DND-41 (cell line): ENCODE results near the gene PLEKHM1.

Experiments used
- ATAC-seq: fragments of 200-7000 bp; cut with Tn5 transposase; 3 replicates; pipeline ENCODE4 v1.9.1; 2021; ENCODE audit warnings: low read depth; ENCODE audit not compliant: insufficient read depth
- DNase-seq: peaks from one replicate; pipeline ENCODE4 v3.0.0-alpha.2; 2020
- H2AFZ ChIP-seq: 2 replicates; pipeline ENCODE4 v1.6.0; 2012; ENCODE audit warnings: low read depth, low read length
- H3K27ac ChIP-seq: 2 replicates; pipeline ENCODE4 v1.5.1; 2012; ENCODE audit warnings: low read length, inconsistent platforms
- H3K27me3 ChIP-seq: fragments of 200-600 bp; sonication (generic); 2 replicates; pipeline ENCODE4 v1.6.0; 2012; ENCODE audit warnings: low read length, mild to moderate bottlenecking, inconsistent platforms; ENCODE audit not compliant: insufficient read depth, poor library complexity
- H3K36me3 ChIP-seq: 2 replicates; pipeline ENCODE4 v1.5.1; 2012; ENCODE audit warnings: low read length, inconsistent platforms; ENCODE audit not compliant: insufficient read depth
- H3K4me1 ChIP-seq: 2 replicates; pipeline ENCODE4 v1.5.1; 2012; ENCODE audit warnings: mild to moderate bottlenecking, low read length; ENCODE audit not compliant: insufficient read depth
- H3K4me2 ChIP-seq: 2 replicates; pipeline ENCODE4 v1.6.0; 2012; ENCODE audit warnings: mild to moderate bottlenecking, moderate library complexity, low read length, inconsistent platforms; ENCODE audit not compliant: insufficient read depth
- H3K4me3 ChIP-seq, 2 experiments: fragments of 200-600 bp in 1 of 2; shearing (Covaris generic) in 1 of 2; 2 replicates each; pipeline ENCODE4 v1.5.1; 2012 to 2016; ENCODE audit warnings: inconsistent platforms in 2 of 2, low read length in 2 of 2, mild to moderate bottlenecking in 2 of 2, low read depth in 1 of 2, moderate library complexity in 1 of 2
- H3K79me2 ChIP-seq: 2 replicates; pipeline ENCODE4 v1.6.0; 2012; ENCODE audit warnings: low read length, inconsistent platforms; ENCODE audit not compliant: insufficient read depth
- H3K9ac ChIP-seq: 2 replicates; pipeline ENCODE4 v1.6.0; 2012; ENCODE audit warnings: low read depth, mild to moderate bottlenecking, inconsistent platforms, low read length, moderate library complexity
- H3K9me3 ChIP-seq: 2 replicates; pipeline ENCODE4 v1.5.1; 2012; ENCODE audit warnings: low read length, moderate library complexity, mild to moderate bottlenecking, inconsistent platforms; ENCODE audit not compliant: insufficient read depth, severe bottlenecking
- H4K20me1 ChIP-seq: 2 replicates; pipeline ENCODE4 v1.6.0; 2012; ENCODE audit warnings: low read length; ENCODE audit not compliant: insufficient read depth
- CTCF ChIP-seq: IDR thresholded peaks from 2 replicates; pipeline ENCODE4 v1.5.1; 2012; ENCODE audit warnings: borderline replicate concordance, low read length, moderate library complexity, mild to moderate bottlenecking; ENCODE audit not compliant: poor library complexity, severe bottlenecking; ENCODE audit errors: extremely low read depth
- EZH2 ChIP-seq: IDR thresholded peaks from 3 replicates; pipeline ENCODE4 v1.6.1; 2012; ENCODE audit warnings: borderline replicate concordance, low read depth, mild to moderate bottlenecking, moderate library complexity, low read length, inconsistent platforms; ENCODE audit not compliant: severe bottlenecking

The PLEKHM1 gene

GRCh38 chr17:45423975-45424335 lies 66.6 kb downstream of the PLEKHM1 start:
- Histone ChIP-seq H3K4me2 (no peak overlapping the region), H3K4me3 (no peak overlapping the region), H3K27ac (no peak overlapping the region), H2AFZ (no peak overlapping the region), H3K36me3 (no peaks in the 10 kb centered on the region), H3K4me1 (no peaks in the 10 kb centered on the region; the same call in 1 of the 2 replicates), H3K9me3 (no peaks in the 10 kb centered on the region), H3K79me2 (no peaks in the 10 kb centered on the region), H3K9ac (no peak overlapping the region), H3K27me3 (no peaks in the 10 kb centered on the region), H4K20me1 (no peaks in the 10 kb centered on the region)
- no peak for DNase-seq
- ATAC-seq, result no peak
- TF ChIP-seq CTCF (no peak), EZH2 (no peak)

- TF ChIP-seq EZH2 (no peak), CTCF (no peak)
- no peak for DNase-seq
- Histone ChIP-seq H3K27me3 (no peaks in the 10 kb centered on the region), H3K27ac (no peak overlapping the region), H3K9ac (no peak overlapping the region), H3K9me3 (no peaks in the 10 kb centered on the region), H2AFZ (no peak overlapping the region), H3K36me3 (no peaks in the 10 kb centered on the region), H3K79me2 (no peaks in the 10 kb centered on the region), H3K4me2 (no peak overlapping the region), H4K20me1 (no peaks in the 10 kb centered on the region), H3K4me3 (no peak overlapping the region), H3K4me1 (no peaks in the 10 kb centered on the region; the same call in 1 of the 2 replicates)
- ATAC-seq, result no peak
These were observed 67.1 kb downstream of the PLEKHM1 start for GRCh38 chr17:45423304-45423974.

GRCh38 chr17:45414990-45415881 lies 75.3 kb downstream of the PLEKHM1 start:
- Histone ChIP-seq H3K9ac (no peak overlapping the region), H3K27me3 (no peaks in the 10 kb centered on the region), H3K79me2 (peaks cover 9% of the 10 kb centered on the region), H3K4me1 (peaks cover 22% of the 10 kb centered on the region), H3K9me3 (no peaks in the 10 kb centered on the region), H3K4me2 (no peak overlapping the region), H2AFZ (no peak overlapping the region), H3K36me3 (no peaks in the 10 kb centered on the region), H3K27ac (no peak overlapping the region), H3K4me3 (no peak overlapping the region), H4K20me1 (no peaks in the 10 kb centered on the region)
- ATAC-seq (no peak), DNase-seq (no peak)
- TF ChIP-seq EZH2 (no peak), CTCF (no peak)
